H9 (cell line): ENCODE data around the gene OPA3. TPM values are rescaled to one million over a fixed set of nuclear protein-coding genes. Genes with fewer than 3 reads are reported as not detected.

Source experiments
- DNase-seq: peaks from one replicate; pipeline ENCODE4 v3.0.0-alpha.2; 2017
- H2AFZ ChIP-seq: one replicate; pipeline ENCODE4 v1.6.1; 2013; ENCODE audit warnings: mild to moderate bottlenecking, low read length, control low read depth, moderate library complexity
- H2AK5ac ChIP-seq: 2 replicates; pipeline ENCODE4 v1.6.1; 2013; ENCODE audit warnings: low read length, control low read depth, mixed read lengths; ENCODE audit not compliant: insufficient read length
- H2BK120ac ChIP-seq: one replicate; pipeline ENCODE4 v1.6.1; 2013; ENCODE audit warnings: low read depth, mild to moderate bottlenecking, low read length, control low read depth, inconsistent platforms; ENCODE audit not compliant: poor library complexity, severe bottlenecking
- H2BK12ac ChIP-seq: 2 replicates; pipeline ENCODE4 v1.6.1; 2013; ENCODE audit warnings: low read length, control low read depth, mixed read lengths, low read depth; ENCODE audit not compliant: insufficient read length
- H2BK15ac ChIP-seq: 2 replicates; pipeline ENCODE4 v1.6.1; 2013; ENCODE audit warnings: low read depth, low read length, control low read depth
- H2BK20ac ChIP-seq: one replicate; pipeline ENCODE4 v1.6.1; 2013; ENCODE audit warnings: low read depth, mild to moderate bottlenecking, low read length, control low read depth, inconsistent platforms; ENCODE audit not compliant: poor library complexity, severe bottlenecking
- H2BK5ac ChIP-seq: 2 replicates; pipeline ENCODE4 v1.6.1; 2013; ENCODE audit warnings: low read length, control low read depth, mixed read lengths; ENCODE audit not compliant: insufficient read length
- H3K14ac ChIP-seq: 2 replicates; pipeline ENCODE4 v1.6.1; 2013; ENCODE audit warnings: low read length, control low read depth; ENCODE audit not compliant: insufficient read depth
- H3K18ac ChIP-seq: 2 replicates; pipeline ENCODE4 v1.6.1; 2013; ENCODE audit warnings: low read depth, mild to moderate bottlenecking, mixed read lengths, low read length, control low read depth; ENCODE audit not compliant: insufficient read length
- H3K23ac ChIP-seq: 2 replicates; pipeline ENCODE4 v1.6.1; 2013; ENCODE audit warnings: low read length, control low read depth, mixed read lengths, low read depth; ENCODE audit not compliant: insufficient read length
- H3K23me2 ChIP-seq: 2 replicates; pipeline ENCODE4 v1.6.1; 2013; ENCODE audit warnings: low read depth, mild to moderate bottlenecking, mixed read lengths, low read length, control low read depth; ENCODE audit not compliant: insufficient read length, poor library complexity, severe bottlenecking
- H3K27ac ChIP-seq: 2 replicates; pipeline ENCODE4 v1.5.1; 2013; ENCODE audit warnings: low read length, control low read depth, mixed read lengths, low read depth; ENCODE audit not compliant: insufficient read length
- H3K27me3 ChIP-seq: 2 replicates; pipeline ENCODE4 v1.6.1; 2013; ENCODE audit warnings: low read length, control low read depth, inconsistent platforms; ENCODE audit not compliant: insufficient read depth
- H3K4ac ChIP-seq: 2 replicates; pipeline ENCODE4 v1.6.1; 2013; ENCODE audit warnings: low read depth, mild to moderate bottlenecking, control low read depth, inconsistent platforms, low read length, moderate library complexity
- H3K4me1 ChIP-seq: 2 replicates; pipeline ENCODE4 v1.6.1; 2013; ENCODE audit warnings: low read length, control low read depth, inconsistent platforms; ENCODE audit not compliant: insufficient read depth
- H3K4me2 ChIP-seq: 2 replicates; pipeline ENCODE4 v1.6.1; 2013; ENCODE audit warnings: low read length, control low read depth, mixed read lengths; ENCODE audit not compliant: insufficient read length, insufficient read depth
- H3K56ac ChIP-seq: 2 replicates; pipeline ENCODE4 v1.6.1; 2013; ENCODE audit warnings: low read depth, mild to moderate bottlenecking, mixed read lengths, low read length, control low read depth; ENCODE audit not compliant: insufficient read length
- H3K79me1 ChIP-seq: 2 replicates; pipeline ENCODE4 v1.6.1; 2013; ENCODE audit warnings: low read depth, mild to moderate bottlenecking, moderate library complexity, low read length, control low read depth, inconsistent platforms; ENCODE audit not compliant: insufficient read depth, poor library complexity, severe bottlenecking
- H3K79me2 ChIP-seq: 2 replicates; pipeline ENCODE4 v1.6.1; 2013; ENCODE audit warnings: low read length, control low read depth, inconsistent platforms; ENCODE audit not compliant: insufficient read depth
- H3K9ac ChIP-seq: 2 replicates; pipeline ENCODE4 v1.6.1; 2013; ENCODE audit warnings: low read length, control low read depth, mixed read lengths; ENCODE audit not compliant: insufficient read length; ENCODE audit errors: extremely low read depth
- H3K9me3 ChIP-seq: one replicate; pipeline ENCODE4 v1.6.1; 2013; ENCODE audit warnings: low read depth, low read length, inconsistent platforms; ENCODE audit not compliant: control insufficient read depth
- H3T11ph ChIP-seq: one replicate; pipeline ENCODE4 v1.6.1; 2013; ENCODE audit warnings: mild to moderate bottlenecking, low read length, control low read depth, inconsistent platforms
- H4K20me1 ChIP-seq: one replicate; pipeline ENCODE4 v1.6.1; 2013; ENCODE audit not compliant: control insufficient read depth, insufficient read length, insufficient read depth
- H4K5ac ChIP-seq: 2 replicates; pipeline ENCODE4 v1.6.1; 2013; ENCODE audit warnings: low read depth, mild to moderate bottlenecking, mixed read lengths, low read length, control low read depth; ENCODE audit not compliant: insufficient read length
- H4K8ac ChIP-seq: replicated peaks from 2 replicates; pipeline ENCODE4 v1.6.1; 2013; ENCODE audit warnings: low read length, control low read depth, mixed read lengths, low read depth; ENCODE audit not compliant: insufficient read length
- H4K91ac ChIP-seq: 2 replicates; pipeline ENCODE4 v1.6.1; 2013; ENCODE audit warnings: low read depth, mild to moderate bottlenecking, moderate library complexity, mixed read lengths, low read length, control low read depth; ENCODE audit not compliant: insufficient read length
- H3K27ac Mint-ChIP-seq, 3 experiments: 2 replicates in 2 of 3; 3 replicates in 1 of 3; pipeline ENCODE4 v1.8.0; 2020 to 2021; ENCODE audit warnings: mixed read lengths in 3 of 3, mild to moderate bottlenecking in 1 of 3, moderate library complexity in 1 of 3
- H3K27me3 Mint-ChIP-seq: 2 replicates; pipeline ENCODE4 v1.8.0; 2021; ENCODE audit warnings: low read depth, mild to moderate bottlenecking, moderate library complexity, mixed read lengths
- H3K36me3 Mint-ChIP-seq, 3 experiments: 2 replicates in 2 of 3; 3 replicates in 1 of 3; pipeline ENCODE4 v1.8.0; 2020 to 2021; ENCODE audit warnings: low read depth in 3 of 3, mixed read lengths in 3 of 3; ENCODE audit not compliant: insufficient read depth in 1 of 3
- H3K4me1 Mint-ChIP-seq, 2 experiments: 2 replicates each; pipeline ENCODE4 v1.8.0; 2020; ENCODE audit warnings: mixed read lengths in 2 of 2
- H3K4me3 Mint-ChIP-seq, 2 experiments: 2 replicates in 1 of 2; 3 replicates in 1 of 2; pipeline ENCODE4 v1.8.0; 2020 to 2021; ENCODE audit warnings: mild to moderate bottlenecking in 2 of 2, mixed read lengths in 2 of 2, moderate library complexity in 1 of 2
- H3K9me3 Mint-ChIP-seq, 2 experiments: 2 replicates in 1 of 2; 3 replicates in 1 of 2; pipeline ENCODE4 v1.8.0; 2020; ENCODE audit warnings: mild to moderate bottlenecking in 2 of 2, mixed read lengths in 2 of 2, moderate library complexity in 1 of 2
- CTCF ChIP-seq: fragments of 200-600 bp; sonication (generic); conservative IDR thresholded peaks from 3 replicates; pipeline ENCODE4 v1.8.0; 2021; ENCODE audit warnings: antibody characterized with exemption, mild to moderate bottlenecking
- WGBS: extraction: QIAGEN DNeasy Blood & Tissue Kit; methylation state at CpG from one replicate; pipeline ENCODE4 v1.1.7; 2013; ENCODE audit warnings: missing lambda C conversion rate, low lambda C conversion rate, mixed read lengths; ENCODE audit not compliant: insufficient read length; ENCODE audit errors: extremely low coverage; 5-methylcytosine and 5-hydroxymethylcytosine counted together
- total RNA-seq: library from RNA; stranded (reverse); gene quantifications from 2 replicates; pipeline ENCODE4 v1.2.1, GENCODE V29; 2021

The OPA3 gene
- total RNA-seq, 1 experiment from 2014 or later, result 13.0 TPM

- no peaks in the 10 kb centered on the region for H3K9me3 Mint-ChIP-seq
Measured at GRCh38 chr19:45554481-45554880, 30.1 kb downstream of the OPA3 start.

More at GRCh38 chr19:45554481-45554880, 30.1 kb downstream of the OPA3 start:
- no peak for DNase-seq
- Histone ChIP-seq H4K8ac (no peak overlapping the region), H2BK5ac (no peak overlapping the region), H2BK15ac (no peak overlapping the region), H4K20me1 (no peaks in the 10 kb centered on the region), H2BK120ac (no peak overlapping the region), H3K9me3 (no peaks in the 10 kb centered on the region), H2BK12ac (no peak overlapping the region), H3K14ac (no peak overlapping the region), H3K18ac (no peak overlapping the region), H3K27me3 (no peaks in the 10 kb centered on the region), H4K91ac (no peak overlapping the region), H3K4ac (no peak overlapping the region), H3K9ac (no peak overlapping the region), H3K4me1 (no peaks in the 10 kb centered on the region), H2AFZ (no peak overlapping the region), H2BK20ac (no peak overlapping the region), H3K56ac (no peak overlapping the region), H3K4me2 (no peak overlapping the region), H3T11ph (no peak overlapping the region), H3K23me2 (no peaks in the 10 kb centered on the region), H3K27ac (no peak overlapping the region), H3K79me1 (no peaks in the 10 kb centered on the region), H2AK5ac (no peak overlapping the region), H3K23ac (no peak overlapping the region), H4K5ac (no peak overlapping the region), H3K79me2 (0 out of 2 replicates have a peak, but pooled peaks cover 2% of the 10 kb centered on the region)
- no peak for TF ChIP-seq CTCF
- Mint-ChIP-seq H3K4me1 (peaks cover 23% of the 10 kb centered on the region in 2 experiments), H3K4me3 (no peak overlapping the region), H3K36me3 (peaks cover 0 to 6% (median 0%) of the 10 kb centered on the region in 3 experiments; a peak in 3 of 7 replicates), H3K27me3 (no peaks in the 10 kb centered on the region; the same call in 1 of the 2 replicates), H3K27ac (peak overlapping the region in 1 of 3 experiments; percentile 52; a peak in 1 of 7 replicates)
- no CpG with 5 or more reads among the region's 1 CpG for WGBS
